Spinal cord (tissue), 10 donors: Measurements from ENCODE around the gene GREM2. TPM values are rescaled to one million over a fixed set of nuclear protein-coding genes. Genes with fewer than 3 reads are reported as not detected.
A peak's percentile ranks its signal among the peaks of the same experiment; 100 is the strongest.

ENCODE experiments used
- DNase-seq, 6 donors: peaks; one replicate each; pipeline versions ENCODE4 v3.0.0 to v3.0.0-alpha.2; 2013 to 2015; ENCODE audit warnings: low spot score in 6 of 6, low read depth in 4 of 6
- H3K27ac ChIP-seq: one replicate; pipeline ENCODE4 v1.5.1; 2013; ENCODE audit warnings: low read depth, low read length, control low read depth
- H3K27me3 ChIP-seq: one replicate; pipeline ENCODE4 v1.6.1; 2013; ENCODE audit warnings: low read length; ENCODE audit not compliant: control insufficient read depth, insufficient read depth
- H3K36me3 ChIP-seq: one replicate; pipeline ENCODE4 v1.6.1; 2013; ENCODE audit warnings: low read length; ENCODE audit not compliant: control insufficient read depth, insufficient read depth
- H3K4me1 ChIP-seq: one replicate; pipeline ENCODE4 v1.6.1; 2013; ENCODE audit warnings: low read length; ENCODE audit not compliant: control insufficient read depth, insufficient read depth
- H3K4me3 ChIP-seq: one replicate; pipeline ENCODE4 v1.5.1; 2013; ENCODE audit warnings: low read depth, low read length, control low read depth
- H3K9me3 ChIP-seq: one replicate; pipeline ENCODE4 v1.6.1; 2013; ENCODE audit warnings: low read length; ENCODE audit not compliant: control insufficient read depth, insufficient read depth
- WGBS: methylation state at CpG from one replicate; pipeline ENCODE4 v1.1.5; 2013; ENCODE audit warnings: missing lambda C conversion rate; ENCODE audit not compliant: insufficient coverage; 5-methylcytosine and 5-hydroxymethylcytosine counted together
- long read RNA-seq, 4 donors: transcript quantifications; one replicate each; lab custom pipeline, GENCODE V29; 2026
- polyA plus RNA-seq, 2 donors: library from polyadenylated mRNA; unstranded; fragments of 120-200 nt; gene quantifications; one replicate each; pipeline ENCODE4 v1.2.1, GENCODE V29; 2013; ENCODE audit not compliant: insufficient read length in 2 of 2
- total RNA-seq, 2 donors: library from RNA; depleted of rRNA in 1 of 2; stranded (reverse); fragments of 120-200 nt in 1 of 2; fragments of >200 nt in 1 of 2; gene quantifications; one replicate each; pipeline versions ENCODE4 v1.2.3 to v1.2.4, GENCODE V29; 2013 to 2014
- donor health status: healthy.

GREM2 gene
- total RNA-seq (1 to 10 TPM; 1.3 to 7.9 TPM), polyA plus RNA-seq (10 to 100 TPM in 1 of 2 donors, 1 to 10 TPM in 1; 9.0 to 10.9 TPM)
- long read RNA-seq, donor 1, full-length matches to known transcripts = 6 of 6 reads
- long read RNA-seq, donor 1, partial matches to known transcripts = 0 of 6 reads
- long read RNA-seq, donor 1, other reads (novel, unspliced or antisense) = 0 of 6 reads
- long read RNA-seq, donor 2, full-length matches to known transcripts = 1 of 1 reads
- long read RNA-seq, donor 2, partial matches to known transcripts = 0 of 1 reads
- long read RNA-seq, donor 2, other reads (novel, unspliced or antisense) = 0 of 1 reads
- long read RNA-seq, donor 3, full-length matches to known transcripts = 1 of 1 reads
- long read RNA-seq, donor 3, partial matches to known transcripts = 0 of 1 reads
- long read RNA-seq, donor 3, other reads (novel, unspliced or antisense) = 0 of 1 reads
- long read RNA-seq, donor 4, full-length matches to known transcripts = 1 of 1 reads
- long read RNA-seq, donor 4, partial matches to known transcripts = 0 of 1 reads
- long read RNA-seq, donor 4, other reads (novel, unspliced or antisense) = 0 of 1 reads

GRCh38 chr1:240611619-240612480, at the start of gene GREM2:
Gene GREM2 (minus strand): TSS chr1:240612155. CDS start chr1:240493475, 118,680 bp downstream.
- peak in 5 of 6 donors; percentile 50 to 94 (median 57) for DNase-seq
- peak within 1 kb of the TSS; percentile 63 for H3K4me3 ChIP-seq
- H3K9me3 ChIP-seq = no peaks in the 10 kb centered on the region
- no peaks in the 10 kb centered on the region for H3K36me3 ChIP-seq
- H3K27me3 ChIP-seq = peaks cover 4% of the 10 kb centered on the region
- H3K27ac ChIP-seq = peak within 1 kb of the TSS; percentile 6
- under 1% methylated on average over 34 of the region's 40 CpGs for WGBS
- H3K4me1 ChIP-seq = no peaks in the 10 kb centered on the region

- Histone ChIP-seq H3K36me3 (no peaks in the 10 kb centered on the region), H3K4me1 (no peaks in the 10 kb centered on the region), H3K27ac (no peak overlapping the region), H3K4me3 (no peak overlapping the region), H3K9me3 (no peaks in the 10 kb centered on the region), H3K27me3 (no peaks in the 10 kb centered on the region)
- no peak for DNase-seq
- WGBS = 89% methylated on average over 8 of the region's 12 CpGs
Observed at GRCh38 chr1:240658312-240658960, 46.5 kb upstream of the GREM2 start.

DNA sequence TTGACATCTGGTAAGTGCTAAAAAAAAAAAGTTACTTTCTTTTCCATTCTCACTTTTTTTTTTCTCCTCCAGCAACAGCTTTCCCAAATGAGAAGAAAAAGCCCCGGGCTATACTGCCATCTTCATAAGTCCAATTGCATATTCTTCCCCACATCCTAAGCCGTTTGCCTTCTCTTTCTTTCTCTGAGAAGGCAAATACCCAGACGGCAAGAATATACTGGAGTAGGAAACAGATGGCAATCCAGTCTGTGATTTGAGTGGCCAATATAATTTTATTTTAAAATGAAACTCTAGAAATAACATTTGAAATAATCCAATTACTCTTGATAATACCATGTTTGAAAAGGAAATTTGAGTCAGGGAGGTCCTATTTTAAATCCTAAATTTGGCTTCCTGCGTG, 44.6 kb upstream of the GREM2 start:
- no CpG with 5 or more reads among the region's 4 CpGs for WGBS
- Histone ChIP-seq H3K4me3 (no peak overlapping the region), H3K27me3 (no peaks in the 10 kb centered on the region), H3K36me3 (no peaks in the 10 kb centered on the region), H3K27ac (no peak overlapping the region), H3K4me1 (no peaks in the 10 kb centered on the region), H3K9me3 (no peaks in the 10 kb centered on the region)
- DNase-seq = peak in 1 of 6 donors; percentile 86

DNA sequence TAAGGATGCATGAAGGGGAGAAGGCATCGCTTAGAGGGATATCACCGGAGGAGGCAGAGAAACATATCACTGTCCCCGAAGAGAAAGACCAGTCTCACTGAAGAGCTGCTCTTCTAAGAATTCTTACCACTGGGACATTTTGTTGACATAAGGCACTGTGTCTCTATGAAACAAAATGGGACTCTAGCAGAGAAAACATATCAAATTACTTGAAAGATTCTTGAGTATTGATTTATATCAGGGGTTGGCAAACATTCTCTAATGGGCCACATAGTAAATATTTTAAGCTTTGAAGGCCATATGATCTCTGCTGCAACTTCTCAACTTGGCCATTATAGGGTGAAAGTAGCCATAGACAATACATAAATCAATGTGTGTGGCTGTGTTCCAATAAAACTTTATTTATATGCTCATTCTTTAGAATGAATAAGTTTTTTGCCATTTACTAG, 41.0 kb upstream of the GREM2 start:
- WGBS = no CpG with 5 or more reads among the region's 3 CpGs
- H3K4me3 ChIP-seq = no peak overlapping the region
- no peaks in the 10 kb centered on the region for H3K36me3 ChIP-seq
- no peaks in the 10 kb centered on the region for H3K4me1 ChIP-seq
- H3K27me3 ChIP-seq = no peaks in the 10 kb centered on the region
- H3K9me3 ChIP-seq = no peaks in the 10 kb centered on the region
- no peak for DNase-seq
- no peak overlapping the region for H3K27ac ChIP-seq

GRCh38 chr1:240652549-240652948, 40.6 kb upstream of the GREM2 start:
- no peaks in the 10 kb centered on the region for H3K27me3 ChIP-seq
- no peaks in the 10 kb centered on the region for H3K4me1 ChIP-seq
- no peaks in the 10 kb centered on the region for H3K36me3 ChIP-seq
- H3K4me3 ChIP-seq = no peak overlapping the region
- no peaks in the 10 kb centered on the region for H3K9me3 ChIP-seq
- DNase-seq = no peak
- WGBS = 71% methylated on average over 3 of the region's 8 CpGs
- no peak overlapping the region for H3K27ac ChIP-seq

GRCh38 chr1:240650877-240651276, 38.9 kb upstream of the GREM2 start:
- Histone ChIP-seq H3K4me3 (no peak overlapping the region), H3K27me3 (no peaks in the 10 kb centered on the region), H3K27ac (no peak overlapping the region), H3K36me3 (no peaks in the 10 kb centered on the region), H3K9me3 (no peaks in the 10 kb centered on the region), H3K4me1 (no peaks in the 10 kb centered on the region)
- no peak for DNase-seq

DNA sequence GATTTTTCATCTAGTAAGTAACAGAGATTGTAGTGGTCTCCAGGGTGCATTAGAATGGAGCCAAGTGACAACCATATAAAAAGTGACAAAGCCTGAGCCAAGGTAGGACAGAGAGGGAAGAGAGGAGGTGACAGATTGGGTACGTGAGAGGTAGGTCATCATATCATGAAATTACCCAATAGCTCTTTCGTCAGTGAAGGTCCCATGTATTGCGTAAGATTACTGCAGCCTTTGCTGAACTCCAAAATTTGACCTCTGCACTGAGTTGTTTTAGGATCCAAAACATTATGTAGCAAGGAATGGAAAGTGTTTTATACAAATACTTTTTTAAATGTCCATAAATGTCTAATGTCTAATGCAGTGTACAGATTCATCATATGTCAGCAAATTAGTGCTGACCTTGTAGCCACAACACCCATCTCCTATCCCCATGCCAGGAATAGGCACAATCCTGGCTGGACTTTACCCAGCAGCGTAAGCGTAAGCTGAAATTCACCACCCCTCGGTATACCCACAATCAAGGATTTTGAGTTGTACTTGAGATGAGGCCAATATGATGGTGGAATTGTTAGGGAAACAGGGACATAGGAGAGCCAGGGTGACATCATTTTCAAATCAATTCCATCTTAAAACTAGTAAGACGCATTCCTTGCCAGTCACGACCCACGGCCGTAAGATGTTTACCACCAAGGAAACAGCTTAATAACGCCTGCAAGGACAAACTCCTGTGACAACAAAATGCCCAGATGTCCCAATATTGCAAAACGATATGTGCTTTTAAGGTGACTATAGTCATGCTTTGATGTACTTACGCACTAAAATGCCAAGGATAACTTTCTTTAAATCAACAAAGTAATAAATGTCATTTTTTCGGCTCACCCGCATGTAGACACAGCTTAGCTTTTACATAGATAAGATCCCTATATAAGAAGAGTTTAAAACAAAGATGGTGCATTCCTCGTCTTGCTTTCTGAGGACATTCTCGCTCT, 38.1 kb upstream of the GREM2 start:
- DNase-seq = no peak
- H3K27ac ChIP-seq = no peak overlapping the region
- no peak overlapping the region for H3K4me3 ChIP-seq
- no peaks in the 10 kb centered on the region for H3K9me3 ChIP-seq
- H3K36me3 ChIP-seq = no peaks in the 10 kb centered on the region
- WGBS = 100% methylated on average over 6 of the region's 17 CpGs
- no peaks in the 10 kb centered on the region for H3K4me1 ChIP-seq
- H3K27me3 ChIP-seq = no peaks in the 10 kb centered on the region

- H3K4me1 ChIP-seq = no peaks in the 10 kb centered on the region
- H3K27ac ChIP-seq = no peak overlapping the region
- 75% methylated on average over 3 of the region's 7 CpGs for WGBS
- H3K9me3 ChIP-seq = no peaks in the 10 kb centered on the region
- no peak overlapping the region for H3K4me3 ChIP-seq
- H3K27me3 ChIP-seq = no peaks in the 10 kb centered on the region
- no peak for DNase-seq
- H3K36me3 ChIP-seq = no peaks in the 10 kb centered on the region
Observed at GRCh38 chr1:240646571-240647240, 34.8 kb upstream of the GREM2 start.
